ENCODE data around the gene ZFHX3.

- TF ChIP-seq JUN (IDR thresholded peaks at IDR 0.05; ENCODE audit: borderline replicate concordance, insufficient read depth, insufficient read length, low read depth), result no peak
- no peak for TF ChIP-seq CTCF (IDR thresholded peaks at IDR 0.05; ENCODE audit: extremely low read depth in 1 of 2, insufficient read depth in 1 of 2, low read depth in 1 of 2, low read length in 2 of 2)
- no peak for TF ChIP-seq MYC (IDR thresholded peaks at IDR 0.05; ENCODE audit: low read depth, low read length)
- TF ChIP-seq POLR2A (IDR thresholded peaks at IDR 0.05; ENCODE audit: low read depth, low read length), result no peak
- TF ChIP-seq EZH2 (IDR thresholded peaks at IDR 0.05; ENCODE audit: borderline replicate concordance, low read depth, low read length, severe bottlenecking), result no peak
- TF ChIP-seq POLR2AphosphoS5 (IDR thresholded peaks at IDR 0.05; ENCODE audit: insufficient read depth, low read depth, low read length), result no peak
- no peak for TF ChIP-seq MAX (IDR thresholded peaks at IDR 0.05; ENCODE audit: insufficient read depth, insufficient read length)
- TF ChIP-seq FOS (IDR thresholded peaks at IDR 0.05; ENCODE audit: borderline replicate concordance, insufficient read depth, low read length), result no peak
These were observed 258.0 kb downstream of the ZFHX3 start for GRCh38 chr16:72789921-72790320.

All from endothelial cell of umbilical vein (primary cell).